ENCODE measurements around the gene MORN5.

The MORN5 gene

GRCh38 chr9:122218071-122218934 lies 58.6 kb downstream of the MORN5 start:
- no peak for DNase-seq

GRCh38 chr9:122218935-122219855 lies 59.5 kb downstream of the MORN5 start:
- no peak for DNase-seq

GRCh38 chr9:122219856-122220672 lies 60.4 kb downstream of the MORN5 start:
- DNase-seq, result no peak

- DNase-seq, result no peak
Observed at GRCh38 chr9:122220673-122221182, 61.0 kb downstream of the MORN5 start.

GRCh38 chr9:122221183-122221811 lies 61.6 kb downstream of the MORN5 start:
- no peak for DNase-seq

GRCh38 chr9:122222791-122223190 lies 63.1 kb downstream of the MORN5 start:
- no peak for DNase-seq

- DNase-seq, result no peak
Observed at GRCh38 chr9:122223435-122223834, 63.7 kb downstream of the MORN5 start.

GRCh38 chr9:122225312-122226141 lies 65.8 kb downstream of the MORN5 start:
- DNase-seq, result no peak

GRCh38 chr9:122226142-122226757 lies 66.5 kb downstream of the MORN5 start:
- no peak for DNase-seq

GRCh38 chr9:122226758-122227574 lies 67.3 kb downstream of the MORN5 start:
- DNase-seq, result no peak

- DNase-seq, result peak; percentile 30
Observed at GRCh38 chr9:122227575-122227900, 67.8 kb downstream of the MORN5 start.

- no peak for DNase-seq
Observed at GRCh38 chr9:122228191-122228567, 68.5 kb downstream of the MORN5 start.

GRCh38 chr9:122228568-122229484 lies 69.1 kb downstream of the MORN5 start, which contains the start of gene LHX6:
Gene LHX6, minus strand, starts transcription at chr9:122228957. Its CDS starts 217 bp downstream, at chr9:122228740.
- DNase-seq, result peak; percentile 47

GRCh38 chr9:122229485-122229837 lies 69.8 kb downstream of the MORN5 start:
- peak; percentile 47 for DNase-seq

- no peak for DNase-seq
Observed at GRCh38 chr9:122232796-122233306, 73.1 kb downstream of the MORN5 start.

GRCh38 chr9:122234022-122234748 lies 74.5 kb downstream of the MORN5 start:
- DNase-seq, result no peak

GRCh38 chr9:122236681-122237080 lies 77.0 kb downstream of the MORN5 start:
- no peak for DNase-seq

GRCh38 chr9:122239722-122240121 lies 80.0 kb downstream of the MORN5 start:
- no peak for DNase-seq
